Endometrial microvascular endothelial cells (primary cell): Measurements from ENCODE around the gene YBEY. TPM values are rescaled to one million over a fixed set of nuclear protein-coding genes. Genes with fewer than 3 reads are reported as not detected.
"Not testable (repeated sequence)": the region's sequence is repeated elsewhere in the genome, so short reads cannot be mapped to it uniquely, and the experiment has no call there.

Experiments used
- in situ Hi-C: cut with HindIII; loops from 2 replicates; pipeline ENCODE4 v1.10.0; 2017; ENCODE audit warnings: low sequenced_read_pairs, low pct_unique_long_range_greater_than_20kb; ENCODE audit errors: inconsistent ontology term
- total RNA-seq: library from RNA; depleted of rRNA; stranded (reverse); fragments of >200 nt; gene quantifications from one replicate; pipeline ENCODE4 v1.2.3, GENCODE V29; 2015; ENCODE audit errors: inconsistent ontology term

The YBEY gene
- total RNA-seq = 9.0 TPM

- in situ Hi-C loops = no loop called here
Measured at GRCh38 chr21:46285761-46286647, at the start of gene YBEY. Gene YBEY, plus strand, starts transcription at chr21:46286342. Its CDS starts 572 bp downstream, at chr21:46286914.

- in situ Hi-C loops = no loop called here
Measured at GRCh38 chr21:46237474-46237873, 48.7 kb upstream of the YBEY start.

DNA sequence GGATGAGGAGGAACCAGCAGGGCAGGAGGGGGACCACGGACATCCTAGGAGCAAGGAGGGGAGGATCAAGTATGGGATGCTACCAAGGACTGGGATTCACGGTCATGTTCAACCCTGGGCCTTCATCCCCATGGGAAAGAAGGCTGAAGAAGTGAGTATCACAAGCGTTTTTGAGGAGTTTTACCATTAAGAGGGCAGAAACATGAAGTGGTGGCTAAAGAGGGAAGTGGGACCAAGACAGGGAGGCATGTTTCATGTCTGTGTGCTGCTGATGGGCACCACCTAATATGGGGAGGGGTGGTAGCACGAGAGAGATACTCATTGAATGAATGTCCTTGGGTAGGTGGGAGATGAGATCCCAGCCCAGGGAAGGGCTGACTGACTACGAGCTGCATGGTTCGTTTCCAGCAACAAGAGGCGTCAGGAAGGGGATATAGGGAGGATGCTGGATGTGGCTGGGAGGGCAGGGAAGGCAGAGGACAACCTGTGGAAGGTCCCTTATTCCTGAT is 46.3 kb upstream of the YBEY start:
- in situ Hi-C loops = no loop called here

- in situ Hi-C loops = not testable (repeated sequence)
Measured at GRCh38 chr21:46241577-46241976, 44.6 kb upstream of the YBEY start.

DNA sequence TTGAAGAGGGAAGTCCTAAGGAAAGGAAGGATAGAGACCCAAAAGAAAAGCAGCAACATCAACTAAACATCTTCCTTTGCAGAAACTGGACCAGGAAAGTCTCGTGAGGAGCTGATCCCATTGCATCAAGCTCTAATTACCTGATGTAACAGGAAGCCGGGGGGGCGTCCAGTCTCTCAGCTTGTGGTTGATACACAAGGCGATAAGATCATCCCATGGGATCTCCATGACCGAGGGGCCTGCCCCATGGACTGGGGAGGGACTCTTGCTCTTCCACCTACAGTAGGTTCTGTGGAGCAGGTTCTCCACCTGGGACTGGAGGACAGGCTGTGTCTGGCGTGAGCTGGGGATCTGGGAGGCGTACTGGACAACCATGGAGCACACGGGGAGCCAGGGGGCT is 42.8 kb upstream of the YBEY start:
- in situ Hi-C loops = no loop called here

- in situ Hi-C loops = no loop called here
Measured at GRCh38 chr21:46243960-46244361, 42.2 kb upstream of the YBEY start.

- in situ Hi-C loops = no loop called here
Measured at GRCh38 chr21:46244602-46245001, 41.5 kb upstream of the YBEY start.

DNA sequence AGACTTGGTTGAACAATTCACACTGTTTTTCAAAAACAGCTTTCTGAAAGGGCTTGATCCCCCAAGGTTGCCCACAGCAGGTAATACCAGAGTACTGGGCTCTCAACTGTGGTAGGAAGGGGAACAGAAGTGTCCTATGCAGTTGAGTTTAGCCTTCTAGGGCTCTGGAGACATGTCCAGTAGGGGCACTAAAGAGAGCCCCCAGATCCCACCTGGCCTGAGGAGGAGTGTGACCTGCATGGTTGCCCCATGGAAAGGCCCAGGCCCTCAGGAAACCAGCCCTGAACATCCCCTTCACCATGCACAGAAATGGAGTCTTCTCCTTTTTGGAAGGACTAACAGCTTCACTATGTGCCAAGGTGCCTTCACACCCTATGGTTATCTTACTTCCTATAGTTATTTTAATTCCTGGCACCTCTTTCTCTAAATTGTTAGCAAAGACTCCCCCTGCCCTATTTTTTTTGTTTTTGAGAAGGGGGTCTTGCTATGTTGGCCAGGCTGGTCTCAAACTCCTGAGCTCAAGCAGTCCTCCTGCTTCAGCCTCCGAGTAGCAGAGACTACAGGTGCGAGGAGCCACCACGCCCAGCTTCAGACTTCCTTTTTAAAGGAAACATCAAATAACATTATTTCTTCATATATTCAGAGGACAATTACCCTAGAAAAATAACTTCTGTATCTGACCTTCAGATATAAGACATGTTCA is 40.8 kb upstream of the YBEY start:
- in situ Hi-C loops = no loop called here

- in situ Hi-C loops = no loop called here
Measured at GRCh38 chr21:46246345-46246744, 39.8 kb upstream of the YBEY start.

- in situ Hi-C loops = no loop called here
Measured at GRCh38 chr21:46247699-46248421, 38.3 kb upstream of the YBEY start.

DNA sequence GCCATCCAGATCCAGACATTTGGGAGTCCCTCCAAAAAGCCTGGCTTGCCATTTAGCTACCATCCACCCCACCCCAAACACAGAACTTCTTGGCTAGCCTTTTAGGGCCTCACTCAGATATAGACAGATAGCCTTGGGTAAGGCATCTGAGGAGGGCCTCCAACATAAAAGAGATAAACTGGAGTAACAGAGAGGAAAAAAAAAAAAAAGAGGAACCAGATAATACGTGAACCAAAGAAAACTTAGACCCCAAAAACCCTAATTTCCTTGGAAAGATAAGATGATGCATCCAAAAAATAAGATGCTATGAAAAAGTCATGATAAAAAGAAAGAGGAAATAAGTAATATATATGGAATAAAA is 37.7 kb upstream of the YBEY start:
- in situ Hi-C loops = no loop called here

GRCh38 chr21:46248827-46249226 is 37.3 kb upstream of the YBEY start:
- in situ Hi-C loops = no loop called here

DNA sequence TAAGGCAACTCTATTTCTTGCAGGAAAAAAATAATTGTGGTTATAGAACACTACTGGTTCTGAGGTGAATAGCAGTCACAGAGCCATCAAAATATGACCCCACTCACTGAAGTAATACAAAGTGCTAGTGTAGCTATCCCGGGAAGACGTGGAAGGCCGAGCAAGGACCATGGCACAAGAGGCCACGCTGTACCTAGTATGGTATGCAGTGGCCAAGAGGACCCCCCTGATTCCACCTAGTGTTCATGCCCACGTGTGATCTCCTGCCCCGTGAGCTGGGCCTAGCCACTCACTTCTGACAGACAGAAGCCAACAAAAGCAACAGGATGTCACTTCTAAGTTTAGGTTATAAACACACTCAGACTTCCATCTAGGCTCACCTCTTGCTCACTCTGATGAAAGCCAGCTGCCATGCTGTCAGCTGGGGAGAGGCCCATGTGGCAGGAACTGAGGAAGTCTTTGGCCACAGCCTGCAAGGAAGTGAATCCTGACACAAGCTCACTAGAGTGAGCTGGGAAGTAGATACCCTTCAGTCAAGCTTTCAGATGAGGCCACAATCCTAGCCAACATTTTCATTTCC is 35.9 kb upstream of the YBEY start:
- in situ Hi-C loops = no loop called here

GRCh38 chr21:46252840-46253239 is 33.3 kb upstream of the YBEY start:
- in situ Hi-C loops = no loop called here

GRCh38 chr21:46253610-46254124 is 32.5 kb upstream of the YBEY start:
- in situ Hi-C loops = no loop called here

DNA sequence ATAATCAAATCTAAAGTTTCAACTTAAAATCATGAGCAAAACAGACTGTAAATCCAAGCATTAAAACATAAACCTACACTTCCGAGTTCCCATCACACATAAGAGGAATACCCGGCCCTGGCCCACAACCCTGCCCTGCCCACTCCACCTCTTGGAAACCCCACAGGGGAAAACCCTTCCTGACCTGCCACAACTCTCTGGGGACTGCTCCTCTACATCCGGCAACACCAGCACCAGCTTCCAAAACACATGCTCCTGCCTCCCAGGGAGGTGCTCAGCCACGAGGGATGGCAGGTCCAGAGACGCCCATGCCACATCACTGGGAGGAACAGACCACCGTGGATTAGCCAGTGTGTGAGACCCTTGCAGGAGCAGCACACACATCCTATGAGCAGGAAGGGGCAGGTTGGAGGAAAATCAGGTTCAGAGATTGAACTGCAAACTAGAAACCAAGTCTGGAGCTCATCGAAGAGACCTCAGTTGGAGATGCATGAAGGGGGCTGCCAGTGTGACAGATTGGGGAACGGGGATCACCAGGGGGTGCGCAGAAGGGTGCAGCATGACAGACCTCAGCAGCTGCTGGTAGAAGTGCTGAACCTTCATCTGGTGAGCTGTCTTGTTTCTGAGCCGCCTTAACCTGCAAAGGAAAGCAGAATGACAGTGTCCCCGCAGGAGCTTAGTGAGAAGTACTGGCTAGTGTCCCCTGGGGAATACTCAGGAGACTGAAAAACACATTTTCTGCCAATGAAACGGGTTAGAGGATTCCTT is 31.8 kb upstream of the YBEY start:
- in situ Hi-C loops = no loop called here

GRCh38 chr21:46255166-46255565 is 31.0 kb upstream of the YBEY start:
- in situ Hi-C loops = no loop called here

- in situ Hi-C loops = no loop called here
Measured at GRCh38 chr21:46255758-46256337, 30.3 kb upstream of the YBEY start.
